HT-29 (cell line): ENCODE results near the gene GALR3. TPM values are rescaled to one million over a fixed set of nuclear protein-coding genes. Genes with fewer than 3 reads are reported as not detected.

ENCODE experiments used
- DNase-seq: peaks from one replicate; pipeline ENCODE4 v3.0.0-alpha.2; 2015; ENCODE audit warnings: low spot score
- small RNA-seq: library from RNA; depleted of rRNA; stranded (forward); fragments of <200 nt; gene quantifications from one replicate; pipeline ENCODE3, GENCODE V24; 2014
- total RNA-seq: library from RNA; depleted of rRNA; stranded (reverse); fragments of >200 nt; shearing (Covaris generic); gene quantifications from 2 replicates; pipeline ENCODE4 v1.2.3, GENCODE V29; 2014; rRNA removed

The GALR3 gene
- total RNA-seq, 1 experiment from 2014 or later, result not detected

DNA sequence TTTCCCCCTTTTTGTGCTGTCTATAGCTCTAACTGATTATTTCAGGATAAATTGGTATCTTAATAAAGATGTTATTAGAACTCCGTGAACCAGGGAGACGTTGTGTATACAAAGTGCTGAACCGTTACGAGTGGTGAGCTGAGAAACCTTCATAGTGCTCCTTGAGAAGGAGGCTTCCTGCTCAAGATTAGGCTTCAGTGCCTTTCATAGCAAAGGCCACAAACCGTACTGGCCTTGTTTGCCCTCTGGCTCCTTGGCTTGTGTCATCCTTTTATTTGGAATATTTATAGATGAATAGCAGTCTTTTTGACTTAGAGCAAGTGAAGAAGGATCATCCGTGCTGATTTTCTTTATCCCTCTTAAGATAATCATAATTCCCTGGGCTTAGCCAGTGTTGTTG is 42.3 kb downstream of the GALR3 start:
- DNase-seq, result no peak

DNA sequence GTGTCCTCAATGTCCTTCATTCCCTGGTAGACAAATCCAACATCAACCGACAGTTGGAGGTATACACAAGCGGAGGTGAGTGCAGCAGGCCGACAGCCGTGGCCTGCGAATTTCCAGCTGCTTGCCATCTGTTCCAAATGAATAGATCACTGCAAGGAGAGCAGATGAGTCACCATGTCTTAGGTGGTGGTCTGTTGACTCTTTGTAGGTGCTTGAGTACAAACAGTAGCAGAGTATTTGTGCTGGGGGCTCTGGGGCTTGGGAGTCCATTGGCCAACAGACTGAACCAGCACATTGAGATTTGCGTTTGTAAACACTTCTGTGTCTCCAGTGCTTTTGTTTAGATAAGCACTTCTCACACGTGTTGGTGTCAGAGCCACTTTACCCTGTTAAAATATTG is 47.1 kb downstream of the GALR3 start:
- no peak for DNase-seq

Small RNA genes lying within 50 kb of the gene (small RNA-seq; reads per million reads assigned to genes)
- gene MIR659, result not detected

Other genes starting within 250 kb of the GALR3 start
- 11.1 and 13.0 TPM in 2 replicates for gene LGALS2, start 243.3 kb upstream of the GALR3 start, total RNA-seq
- gene GGA1, start 214.5 kb upstream of the GALR3 start, total RNA-seq, result 54.1 and 55.1 TPM in 2 replicates
- gene SH3BP1, start 183.7 kb upstream of the GALR3 start, total RNA-seq, result 38.8 and 47.1 TPM in 2 replicates
- 25.4 and 33.0 TPM in 2 replicates for gene PDXP, start 164.7 kb upstream of the GALR3 start, total RNA-seq
- gene LGALS1, start 147.7 kb upstream of the GALR3 start, total RNA-seq, result 15.3 and 30.9 TPM in 2 replicates
- 25.2 and 42.3 TPM in 2 replicates for gene NOL12, start 137.0 kb upstream of the GALR3 start, total RNA-seq
- 91.3 and 98.4 TPM in 2 replicates for gene TRIOBP, start 126.3 kb upstream of the GALR3 start, total RNA-seq
- 23.5 and 29.6 TPM in 2 replicates for gene GCAT, start 15.4 kb upstream of the GALR3 start, total RNA-seq
- gene ANKRD54, start 21.0 kb downstream of the GALR3 start, total RNA-seq, result 17.8 and 19.6 TPM in 2 replicates
- 219 and 230 TPM in 2 replicates for gene EIF3L, start 26.0 kb downstream of the GALR3 start, total RNA-seq
- 23.7 and 25.7 TPM in 2 replicates for gene MICALL1, start 82.9 kb downstream of the GALR3 start, total RNA-seq
- gene C22orf23, start 130.2 kb downstream of the GALR3 start, total RNA-seq, result not detected in 2 replicates
- 122 and 144 TPM in 2 replicates for gene POLR2F, start 130.3 kb downstream of the GALR3 start, total RNA-seq
- not detected in 2 replicates for gene SOX10, start 161.2 kb downstream of the GALR3 start, total RNA-seq
- gene PICK1, start 234.0 kb downstream of the GALR3 start, total RNA-seq, result 49.5 and 52.5 TPM in 2 replicates